ENCODE data around the gene RNF144A.

DNA sequence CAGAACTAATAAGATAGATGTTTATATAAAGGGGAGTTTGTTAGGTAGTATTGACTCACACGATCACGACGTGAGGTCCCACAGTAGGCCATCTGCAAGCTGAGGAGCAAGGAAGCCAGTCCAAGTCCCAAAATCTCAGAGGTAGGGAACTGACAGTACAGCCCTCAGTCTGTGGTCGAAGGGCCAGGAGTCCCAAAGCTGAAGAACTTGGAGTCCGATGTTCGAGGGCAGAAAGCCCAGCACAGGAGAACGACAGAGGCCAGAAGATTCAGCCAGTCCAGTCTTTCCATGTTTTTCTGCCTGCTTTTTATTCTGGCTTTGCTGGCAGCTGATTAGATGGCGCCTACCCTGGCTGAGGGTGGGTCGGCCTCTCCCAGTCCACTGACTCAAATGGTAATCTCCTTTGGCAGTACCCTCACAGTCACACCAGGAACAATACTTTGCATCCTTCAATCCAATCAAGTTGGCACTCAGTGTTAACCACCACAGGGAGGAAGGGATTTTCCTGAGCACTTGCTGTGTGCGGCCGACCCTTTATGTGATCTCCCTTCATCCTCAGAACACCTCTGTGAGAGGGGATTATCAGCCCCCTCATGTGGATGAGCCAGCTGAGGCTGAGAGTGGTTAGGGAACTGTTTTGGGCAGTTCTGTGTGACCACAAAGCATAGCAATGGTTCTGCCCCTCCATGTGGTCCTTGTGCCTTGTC, 78.3 kb downstream of the RNF144A start:
- TF ChIP-seq, protein P1, sequence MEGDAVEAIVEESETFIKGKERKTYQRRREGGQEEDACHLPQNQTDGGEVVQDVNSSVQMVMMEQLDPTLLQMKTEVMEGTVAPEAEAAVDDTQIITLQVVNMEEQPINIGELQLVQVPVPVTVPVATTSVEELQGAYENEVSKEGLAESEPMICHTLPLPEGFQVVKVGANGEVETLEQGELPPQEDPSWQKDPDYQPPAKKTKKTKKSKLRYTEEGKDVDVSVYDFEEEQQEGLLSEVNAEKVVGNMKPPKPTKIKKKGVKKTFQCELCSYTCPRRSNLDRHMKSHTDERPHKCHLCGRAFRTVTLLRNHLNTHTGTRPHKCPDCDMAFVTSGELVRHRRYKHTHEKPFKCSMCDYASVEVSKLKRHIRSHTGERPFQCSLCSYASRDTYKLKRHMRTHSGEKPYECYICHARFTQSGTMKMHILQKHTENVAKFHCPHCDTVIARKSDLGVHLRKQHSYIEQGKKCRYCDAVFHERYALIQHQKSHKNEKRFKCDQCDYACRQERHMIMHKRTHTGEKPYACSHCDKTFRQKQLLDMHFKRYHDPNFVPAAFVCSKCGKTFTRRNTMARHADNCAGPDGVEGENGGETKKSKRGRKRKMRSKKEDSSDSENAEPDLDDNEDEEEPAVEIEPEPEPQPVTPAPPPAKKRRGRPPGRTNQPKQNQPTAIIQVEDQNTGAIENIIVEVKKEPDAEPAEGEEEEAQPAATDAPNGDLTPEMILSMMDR (IDR thresholded peaks at IDR 0.05), result no peak
- TF ChIP-seq POLR2A (IDR thresholded peaks at IDR 0.05), result no peak

All from testis (tissue), 2 donors.